ENCODE measurements around the gene RALGAPB. TPM values are rescaled to one million over a fixed set of nuclear protein-coding genes. Genes with fewer than 3 reads are reported as not detected.

The RALGAPB gene
- total and polyA plus RNA-seq, 12 donors = 8.4 to 28.2 (median 25.6) TPM

GRCh38 chr20:38563802-38564431 lies 91.3 kb downstream of the RALGAPB start:
- Histone ChIP-seq H3K9me3 (no peaks in the 10 kb centered on the region), H3K27ac (no peak overlapping the region), H3K36me3 (peaks cover 0 to 100% (median 46%) of the 10 kb centered on the region in 9 donors), H3K4me1 (no peaks in the 10 kb centered on the region), H3K27me3 (no peaks in the 10 kb centered on the region), H3K4me3 (no peak overlapping the region)
- DNase-seq (no peak), ATAC-seq (no peak)
- intact Hi-C loops (cut with DNase I) = no loop called here
- no peak for TF ChIP-seq CTCF (IDR thresholded peaks at IDR 0.05)
- 93 to 97% methylated on average over 6 of the region's 6 CpGs for WGBS, 2 donors

- no peak for TF ChIP-seq CTCF (IDR thresholded peaks at IDR 0.05)
- no peak overlapping the region for H3K27ac ChIP-seq
- peaks cover 0 to 100% (median 45%) of the 10 kb centered on the region in 9 donors for H3K36me3 ChIP-seq
- 90 to 100% methylated on average over 1 of the region's 1 CpG for WGBS, 2 donors
- no peak overlapping the region for H3K4me3 ChIP-seq
- H3K9me3 ChIP-seq = no peaks in the 10 kb centered on the region
- intact Hi-C loops (cut with DNase I) = no loop called here
- DNase-seq = no peak
- no peaks in the 10 kb centered on the region for H3K4me1 ChIP-seq
- no peaks in the 10 kb centered on the region for H3K27me3 ChIP-seq
- no peak for ATAC-seq
These were observed 92.0 kb downstream of the RALGAPB start for GRCh38 chr20:38564680-38565079.

- no peak for TF ChIP-seq CTCF (IDR thresholded peaks at IDR 0.05)
- Histone ChIP-seq H3K36me3 (peaks cover 0 to 100% (median 47%) of the 10 kb centered on the region in 9 donors), H3K27me3 (no peaks in the 10 kb centered on the region), H3K4me3 (no peak overlapping the region), H3K27ac (no peak overlapping the region), H3K9me3 (no peaks in the 10 kb centered on the region), H3K4me1 (no peaks in the 10 kb centered on the region)
- no peak for DNase-seq
- intact Hi-C loops (cut with DNase I) = no loop called here
- WGBS, 2 donors = 95 to 96% methylated on average over 6 of the region's 6 CpGs
- ATAC-seq = no peak
These were observed 93.5 kb downstream of the RALGAPB start for GRCh38 chr20:38566036-38566598.

- Histone ChIP-seq H3K27me3 (no peaks in the 10 kb centered on the region), H3K4me3 (no peak overlapping the region), H3K4me1 (no peaks in the 10 kb centered on the region), H3K36me3 (peaks cover 0 to 100% (median 42%) of the 10 kb centered on the region in 9 donors), H3K27ac (no peak overlapping the region), H3K9me3 (no peaks in the 10 kb centered on the region)
- ATAC-seq (no peak), DNase-seq (no peak)
- intact Hi-C loops (cut with DNase I) = no loop called here
- 83 to 86% methylated on average over 5 of the region's 5 CpGs for WGBS, 2 donors
- TF ChIP-seq CTCF (IDR thresholded peaks at IDR 0.05) = no peak
These were observed 97.3 kb downstream of the RALGAPB start for GRCh38 chr20:38569747-38570525.
